Neural cell (in vitro differentiated cells): ENCODE data around the gene ALB. TPM values are rescaled to one million over a fixed set of nuclear protein-coding genes. Genes with fewer than 3 reads are reported as not detected.

Experiments
- H2AFZ ChIP-seq: fragments of 200-600, 300-800 bp; sonication (generic), shearing (Covaris generic); 2 replicates; pipeline ENCODE4 v1.6.0; 2014; ENCODE audit warnings: low read depth, mild to moderate bottlenecking, antibody characterized with exemption, low read length, moderate library complexity
- H3F3A ChIP-seq: fragments of 200-600 bp; shearing (Covaris generic); 2 replicates; pipeline ENCODE4 v1.6.1; 2016; ENCODE audit warnings: mild to moderate bottlenecking, moderate library complexity, mixed read lengths, antibody characterized with exemption, low read length; ENCODE audit not compliant: insufficient read depth, poor library complexity, severe bottlenecking
- H3K27ac ChIP-seq: fragments of 200-600, 300-800 bp; sonication (generic), shearing (Covaris generic); 2 replicates; pipeline ENCODE4 v1.5.1; 2014; ENCODE audit warnings: mild to moderate bottlenecking, low read length, moderate library complexity
- H3K27me3 ChIP-seq: fragments of 300-800, 200-600 bp; sonication (generic), shearing (Covaris generic); 2 replicates; pipeline ENCODE4 v1.6.0; 2014; ENCODE audit warnings: mild to moderate bottlenecking, low read depth, low read length, moderate library complexity; ENCODE audit not compliant: insufficient read depth
- H3K36me3 ChIP-seq: fragments of 300-800, 200-600 bp; sonication (generic), shearing (Covaris generic); 2 replicates; pipeline ENCODE4 v1.5.1; 2014; ENCODE audit warnings: mild to moderate bottlenecking, antibody characterized with exemption, low read length, moderate library complexity; ENCODE audit not compliant: insufficient read depth
- H3K4me2 ChIP-seq: fragments of 300-800, 200-600 bp; sonication (generic), shearing (Covaris generic); 2 replicates; pipeline ENCODE4 v1.6.0; 2014; ENCODE audit warnings: mild to moderate bottlenecking, low read length
- H3K4me3 ChIP-seq: fragments of 300-800, 200-600 bp; sonication (generic), shearing (Covaris generic); 2 replicates; pipeline ENCODE4 v1.5.1; 2014; ENCODE audit warnings: mild to moderate bottlenecking, low read length, moderate library complexity
- H3K79me2 ChIP-seq: fragments of 200-600 bp; shearing (Covaris generic); replicated peaks from 2 replicates; pipeline ENCODE4 v1.6.0; 2014; ENCODE audit warnings: mild to moderate bottlenecking, low read length, moderate library complexity; ENCODE audit not compliant: insufficient read depth
- H3K9ac ChIP-seq: fragments of 300-800, 200-600 bp; sonication (generic), shearing (Covaris generic); 2 replicates; pipeline ENCODE4 v1.6.1; 2016; ENCODE audit warnings: mild to moderate bottlenecking, low read length, mixed read lengths
- H3K9me2 ChIP-seq: fragments of 200-600 bp; shearing (Covaris generic); 2 replicates; pipeline ENCODE4 v1.6.1; 2016; ENCODE audit warnings: mild to moderate bottlenecking, low read length, mixed read lengths; ENCODE audit not compliant: insufficient read depth
- H3K9me3 ChIP-seq: fragments of 200-600, 300-800 bp; sonication (generic), shearing (Covaris generic); 2 replicates; pipeline ENCODE4 v1.6.1; 2016; ENCODE audit warnings: mild to moderate bottlenecking, mixed run types, low read length, moderate library complexity, mixed read lengths
- H4K20me1 ChIP-seq: fragments of 200-600 bp; shearing (Covaris generic); 2 replicates; pipeline ENCODE4 v1.6.1; 2016; ENCODE audit warnings: mild to moderate bottlenecking, mixed run types; ENCODE audit not compliant: insufficient read depth
- CTCF ChIP-seq: fragments of 450-650 bp; IDR thresholded peaks from 2 replicates; pipeline ENCODE4 v1.5.1; 2014; ENCODE audit warnings: antibody characterized with exemption, mild to moderate bottlenecking, moderate library complexity; ENCODE audit not compliant: poor library complexity, severe bottlenecking
- EP300 ChIP-seq: fragments of 450-650 bp; conservative IDR thresholded peaks from 2 replicates; pipeline ENCODE4 v1.6.1; 2014; ENCODE audit warnings: antibody characterized with exemption, mild to moderate bottlenecking, moderate library complexity; ENCODE audit not compliant: poor library complexity, severe bottlenecking
- EZH2 ChIP-seq: fragments of 200-600, 300-800 bp; shearing (Covaris generic), sonication (generic); IDR thresholded peaks from 2 replicates; pipeline ENCODE4 v1.6.1; 2014; ENCODE audit warnings: antibody characterized with exemption, low read length, borderline replicate concordance, mild to moderate bottlenecking; ENCODE audit not compliant: insufficient read depth, poor library complexity, severe bottlenecking
- MXI1 ChIP-seq: fragments of 450-650 bp; conservative IDR thresholded peaks from 2 replicates; pipeline ENCODE4 v1.6.1; 2014; ENCODE audit warnings: antibody characterized with exemption, mild to moderate bottlenecking; ENCODE audit not compliant: poor library complexity, severe bottlenecking
- POLR2AphosphoS5 ChIP-seq: IDR thresholded peaks from 2 replicates; pipeline ENCODE4 v1.6.1; 2012
- REST ChIP-seq: IDR thresholded peaks from 2 replicates; pipeline ENCODE4 v1.6.1; 2012; ENCODE audit warnings: borderline replicate concordance
- TAF1 ChIP-seq: IDR thresholded peaks from 2 replicates; pipeline ENCODE4 v1.6.1; 2012; ENCODE audit warnings: low read depth
- polyA plus RNA-seq: library from polyadenylated mRNA; depleted of rRNA; stranded (reverse); fragments of >200 nt; gene quantifications from 2 replicates; pipeline ENCODE4 v1.2.3, GENCODE V29; 2014

The ALB gene
- polyA plus RNA-seq, 1 donor from 2014 or later, result 3.4 TPM

GRCh38 chr4:73434311-73434710 is 30.2 kb downstream of the ALB start:
- Histone ChIP-seq H3K36me3 (no peaks in the 10 kb centered on the region), H3K27me3 (no peaks in the 10 kb centered on the region), H2AFZ (no peak overlapping the region), H3F3A (no peaks in the 10 kb centered on the region), H3K9me2 (no peaks in the 10 kb centered on the region), H3K9ac (no peak overlapping the region), H3K27ac (no peak overlapping the region), H3K79me2 (no peaks in the 10 kb centered on the region), H3K4me2 (no peak overlapping the region), H3K9me3 (no peaks in the 10 kb centered on the region), H4K20me1 (no peaks in the 10 kb centered on the region), H3K4me3 (no peak overlapping the region)
- no peak for TF ChIP-seq TAF1
- TF ChIP-seq MXI1, result no peak

- Histone ChIP-seq H3F3A (no peaks in the 10 kb centered on the region), H3K9ac (no peak within 1 kb of the TSS), H2AFZ (no peak within 1 kb of the TSS), H3K79me2 (no peaks in the 10 kb centered on the region), H3K27me3 (no peaks in the 10 kb centered on the region), H3K4me3 (no peak within 1 kb of the TSS), H4K20me1 (no peaks in the 10 kb centered on the region), H3K4me2 (no peak within 1 kb of the TSS), H3K9me2 (no peaks in the 10 kb centered on the region), H3K9me3 (no peaks in the 10 kb centered on the region), H3K27ac (no peak within 1 kb of the TSS), H3K36me3 (no peaks in the 10 kb centered on the region)
- TF ChIP-seq MXI1, result no peak
- no peak for TF ChIP-seq EZH2
- TF ChIP-seq CTCF, result no peak
- TF ChIP-seq TAF1, result no peak
- TF ChIP-seq EP300, result no peak
- no peak for TF ChIP-seq POLR2AphosphoS5
- TF ChIP-seq REST, result no peak
Observed at GRCh38 chr4:73435984-73436383, 31.9 kb downstream of the ALB start, which contains the start of gene AFP. TSS of gene AFP (plus strand) at chr4:73436221. CDS start at chr4:73436263, 42 bp downstream.
